Panc1 (cell line): ENCODE measurements around the gene FOXN1.

Source experiments
- POLR2AphosphoS5 ChIP-seq: IDR thresholded peaks from 2 replicates; pipeline ENCODE4 v1.6.1; 2012; ENCODE audit warnings: mild to moderate bottlenecking, low read depth, low read length, moderate library complexity
- TCF7L2 ChIP-seq: IDR thresholded peaks from 2 replicates; pipeline ENCODE4 v1.6.1; 2011; ENCODE audit warnings: mild to moderate bottlenecking, low read depth, low read length, inconsistent platforms
- TF ChIP-seq, protein P1 (sequence below): fragments of 450-650 bp; IDR thresholded peaks from 2 replicates; pipeline ENCODE4 v1.5.1; 2017; ENCODE audit warnings: mild to moderate bottlenecking
- TF ChIP-seq, protein P2 (sequence below), 2 experiments: IDR thresholded peaks; 2 replicates each; pipeline ENCODE4 v1.6.1; 2011 to 2012; ENCODE audit warnings: low read depth in 2 of 2, control low read depth in 1 of 2, low read length in 1 of 2, mild to moderate bottlenecking in 1 of 2, moderate library complexity in 1 of 2; ENCODE audit not compliant: insufficient read depth in 1 of 2

DNA sequence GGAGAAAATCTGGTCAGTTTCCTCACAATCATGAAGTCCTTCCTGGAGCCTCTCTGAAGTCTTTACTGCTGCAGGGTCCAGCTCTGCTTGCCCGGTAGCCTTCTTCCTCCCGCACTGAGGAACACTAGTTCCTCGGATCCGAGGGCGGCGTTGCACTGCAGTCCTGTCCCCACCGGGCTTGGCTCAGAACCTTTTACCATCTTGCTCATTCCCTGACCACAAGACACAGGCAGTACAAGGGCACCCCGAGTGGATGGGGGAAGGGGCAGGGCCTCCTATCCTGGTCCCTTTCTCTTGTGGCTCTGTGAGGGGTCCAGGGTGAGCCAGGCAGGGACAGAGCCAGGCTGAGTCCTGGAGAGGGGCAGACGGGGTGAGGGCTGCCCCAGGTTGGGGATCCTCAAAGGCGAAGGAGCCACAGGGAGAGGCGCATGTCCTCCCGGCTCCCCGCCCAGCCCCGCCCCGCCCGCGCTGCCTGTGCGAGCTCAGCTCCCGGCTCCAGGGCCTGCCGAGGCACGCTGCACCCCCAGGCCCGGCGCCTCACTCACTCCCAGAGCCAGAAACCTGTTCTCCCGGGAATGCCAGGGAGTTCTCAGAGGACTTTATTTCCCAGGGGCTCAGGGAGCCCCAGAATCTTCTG is 1.5 kb downstream of the FOXN1 start:
- TF ChIP-seq, protein P1, sequence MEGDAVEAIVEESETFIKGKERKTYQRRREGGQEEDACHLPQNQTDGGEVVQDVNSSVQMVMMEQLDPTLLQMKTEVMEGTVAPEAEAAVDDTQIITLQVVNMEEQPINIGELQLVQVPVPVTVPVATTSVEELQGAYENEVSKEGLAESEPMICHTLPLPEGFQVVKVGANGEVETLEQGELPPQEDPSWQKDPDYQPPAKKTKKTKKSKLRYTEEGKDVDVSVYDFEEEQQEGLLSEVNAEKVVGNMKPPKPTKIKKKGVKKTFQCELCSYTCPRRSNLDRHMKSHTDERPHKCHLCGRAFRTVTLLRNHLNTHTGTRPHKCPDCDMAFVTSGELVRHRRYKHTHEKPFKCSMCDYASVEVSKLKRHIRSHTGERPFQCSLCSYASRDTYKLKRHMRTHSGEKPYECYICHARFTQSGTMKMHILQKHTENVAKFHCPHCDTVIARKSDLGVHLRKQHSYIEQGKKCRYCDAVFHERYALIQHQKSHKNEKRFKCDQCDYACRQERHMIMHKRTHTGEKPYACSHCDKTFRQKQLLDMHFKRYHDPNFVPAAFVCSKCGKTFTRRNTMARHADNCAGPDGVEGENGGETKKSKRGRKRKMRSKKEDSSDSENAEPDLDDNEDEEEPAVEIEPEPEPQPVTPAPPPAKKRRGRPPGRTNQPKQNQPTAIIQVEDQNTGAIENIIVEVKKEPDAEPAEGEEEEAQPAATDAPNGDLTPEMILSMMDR: no peak
- TF ChIP-seq POLR2AphosphoS5: no peak
- TF ChIP-seq, protein P2, sequence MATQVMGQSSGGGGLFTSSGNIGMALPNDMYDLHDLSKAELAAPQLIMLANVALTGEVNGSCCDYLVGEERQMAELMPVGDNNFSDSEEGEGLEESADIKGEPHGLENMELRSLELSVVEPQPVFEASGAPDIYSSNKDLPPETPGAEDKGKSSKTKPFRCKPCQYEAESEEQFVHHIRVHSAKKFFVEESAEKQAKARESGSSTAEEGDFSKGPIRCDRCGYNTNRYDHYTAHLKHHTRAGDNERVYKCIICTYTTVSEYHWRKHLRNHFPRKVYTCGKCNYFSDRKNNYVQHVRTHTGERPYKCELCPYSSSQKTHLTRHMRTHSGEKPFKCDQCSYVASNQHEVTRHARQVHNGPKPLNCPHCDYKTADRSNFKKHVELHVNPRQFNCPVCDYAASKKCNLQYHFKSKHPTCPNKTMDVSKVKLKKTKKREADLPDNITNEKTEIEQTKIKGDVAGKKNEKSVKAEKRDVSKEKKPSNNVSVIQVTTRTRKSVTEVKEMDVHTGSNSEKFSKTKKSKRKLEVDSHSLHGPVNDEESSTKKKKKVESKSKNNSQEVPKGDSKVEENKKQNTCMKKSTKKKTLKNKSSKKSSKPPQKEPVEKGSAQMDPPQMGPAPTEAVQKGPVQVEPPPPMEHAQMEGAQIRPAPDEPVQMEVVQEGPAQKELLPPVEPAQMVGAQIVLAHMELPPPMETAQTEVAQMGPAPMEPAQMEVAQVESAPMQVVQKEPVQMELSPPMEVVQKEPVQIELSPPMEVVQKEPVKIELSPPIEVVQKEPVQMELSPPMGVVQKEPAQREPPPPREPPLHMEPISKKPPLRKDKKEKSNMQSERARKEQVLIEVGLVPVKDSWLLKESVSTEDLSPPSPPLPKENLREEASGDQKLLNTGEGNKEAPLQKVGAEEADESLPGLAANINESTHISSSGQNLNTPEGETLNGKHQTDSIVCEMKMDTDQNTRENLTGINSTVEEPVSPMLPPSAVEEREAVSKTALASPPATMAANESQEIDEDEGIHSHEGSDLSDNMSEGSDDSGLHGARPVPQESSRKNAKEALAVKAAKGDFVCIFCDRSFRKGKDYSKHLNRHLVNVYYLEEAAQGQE (IDR thresholded peaks at IDR 0.05; ENCODE audit: insufficient read depth in 1 of 2, low read depth in 2 of 2, low read length in 1 of 2): no peak
- no peak for TF ChIP-seq TCF7L2
